GM18526 (cell line): ENCODE results near the gene PRKCE.

Experiments
- POLR2A ChIP-seq: IDR thresholded peaks from 3 replicates; pipeline ENCODE4 v1.6.1; 2011; ENCODE audit not compliant: insufficient read length; ENCODE audit errors: extremely low read depth

The PRKCE gene

DNA sequence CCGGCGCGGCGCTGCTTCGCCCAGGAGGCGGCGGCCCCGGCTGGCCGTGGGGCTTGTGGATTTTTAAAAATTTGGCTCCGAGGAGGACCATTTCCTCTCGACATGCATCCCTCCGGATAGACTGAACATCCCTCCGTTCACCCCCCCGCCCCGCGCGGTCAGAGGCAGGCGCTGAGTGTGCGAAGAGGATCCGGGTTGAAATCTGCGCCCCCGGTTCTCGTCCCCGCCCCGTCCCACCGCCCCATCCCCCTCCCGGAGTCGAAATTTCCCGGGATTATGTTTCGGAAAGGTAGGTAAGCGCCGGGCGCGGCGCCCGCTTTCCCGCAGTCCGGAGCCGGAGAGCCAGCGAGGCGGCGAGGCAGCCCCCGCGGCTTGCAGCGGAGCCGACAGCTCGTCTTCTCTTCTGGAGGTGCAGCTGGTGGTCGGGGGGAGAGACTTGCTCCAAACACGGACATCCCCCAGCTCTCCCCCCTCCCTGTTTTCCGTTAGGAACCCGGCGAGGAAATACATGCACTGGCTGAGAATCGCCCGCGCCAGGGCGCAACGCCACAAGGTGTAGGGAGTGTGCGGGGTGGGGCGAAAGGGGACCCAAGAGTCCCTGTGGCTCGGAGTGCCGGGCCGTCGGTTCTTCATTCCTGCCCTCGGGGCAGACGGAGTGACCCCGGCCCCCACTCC, at the start of gene PRKCE:
TSS of gene PRKCE (plus strand) at position 261 of the 675 bp plus-strand sequence.
- no peak for TF ChIP-seq POLR2A

DNA sequence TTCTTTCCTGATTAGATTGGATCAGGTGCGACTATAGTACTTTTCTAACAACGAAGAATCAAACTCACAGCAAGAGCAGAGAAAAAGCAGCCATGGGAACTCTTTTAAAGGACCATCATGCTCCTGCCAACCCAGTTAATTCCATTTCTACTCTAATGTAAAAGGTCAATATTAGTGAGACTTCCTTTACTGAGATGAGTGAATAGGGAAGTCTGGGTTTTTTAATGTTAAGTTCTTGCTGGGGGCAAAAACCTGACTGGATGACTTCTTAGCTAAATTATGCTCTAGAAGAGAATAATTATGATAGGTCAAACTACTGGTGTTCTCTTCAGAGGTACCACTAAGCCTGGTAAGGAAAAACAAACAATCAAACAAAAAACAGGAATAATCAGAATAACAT, 48.9 kb upstream of the PRKCE start:
- no peak for TF ChIP-seq POLR2A

DNA sequence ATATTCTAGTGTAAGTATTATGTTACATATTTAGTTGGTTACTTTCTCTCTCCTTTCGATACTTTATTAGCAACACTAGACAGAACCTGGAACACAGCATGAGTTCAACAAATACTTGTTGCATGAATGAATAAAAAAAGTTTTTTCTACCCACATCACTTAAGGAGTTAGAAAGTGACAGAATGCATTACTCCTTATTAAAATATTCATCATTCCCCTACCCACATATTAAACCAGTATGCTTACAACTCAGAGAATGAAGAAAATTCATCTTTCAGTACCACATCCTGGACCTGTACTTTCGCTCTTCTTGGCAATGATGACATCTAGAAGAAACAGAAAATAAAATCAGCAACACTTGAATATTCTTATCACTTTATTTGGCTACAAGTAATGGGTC, 46.4 kb upstream of the PRKCE start:
- TF ChIP-seq POLR2A: no peak

DNA sequence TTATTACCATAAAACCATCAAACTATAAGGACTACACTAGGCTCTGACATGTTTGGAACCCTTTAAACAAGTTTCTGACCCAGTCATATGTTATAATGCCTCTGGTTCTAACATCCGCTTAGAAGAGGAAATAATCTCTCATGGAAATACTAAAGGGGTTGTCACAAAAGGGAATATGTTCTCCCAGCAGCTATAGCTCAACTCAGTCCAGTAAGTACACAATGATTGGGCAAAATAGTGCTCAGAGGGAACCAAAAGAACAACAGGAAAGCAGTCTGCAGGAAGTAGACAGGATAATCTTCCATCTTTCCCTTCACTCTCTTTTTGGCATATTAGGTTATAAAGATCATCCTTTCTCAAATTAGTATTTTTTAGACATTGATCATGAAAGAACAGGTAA, 44.7 kb upstream of the PRKCE start:
- TF ChIP-seq POLR2A: no peak

DNA sequence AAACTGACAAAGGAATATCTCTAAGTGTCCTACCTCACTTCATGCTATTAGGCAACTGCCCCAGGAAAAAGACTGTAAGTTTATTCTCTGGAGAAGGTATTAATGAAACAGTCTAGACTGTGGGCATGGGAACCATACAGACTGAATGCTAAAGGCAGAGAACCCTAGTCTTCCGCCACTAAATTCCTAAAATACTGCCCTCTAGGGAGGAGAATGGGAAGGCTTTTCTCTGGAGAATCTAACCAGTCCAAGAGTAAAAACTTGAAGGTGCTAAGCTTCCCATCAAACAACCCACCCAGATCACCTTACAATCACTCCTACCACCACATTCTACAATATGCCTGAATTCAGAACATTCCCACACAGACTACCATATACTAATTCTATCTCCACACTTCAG, 43.8 kb upstream of the PRKCE start:
- no peak for TF ChIP-seq POLR2A

DNA sequence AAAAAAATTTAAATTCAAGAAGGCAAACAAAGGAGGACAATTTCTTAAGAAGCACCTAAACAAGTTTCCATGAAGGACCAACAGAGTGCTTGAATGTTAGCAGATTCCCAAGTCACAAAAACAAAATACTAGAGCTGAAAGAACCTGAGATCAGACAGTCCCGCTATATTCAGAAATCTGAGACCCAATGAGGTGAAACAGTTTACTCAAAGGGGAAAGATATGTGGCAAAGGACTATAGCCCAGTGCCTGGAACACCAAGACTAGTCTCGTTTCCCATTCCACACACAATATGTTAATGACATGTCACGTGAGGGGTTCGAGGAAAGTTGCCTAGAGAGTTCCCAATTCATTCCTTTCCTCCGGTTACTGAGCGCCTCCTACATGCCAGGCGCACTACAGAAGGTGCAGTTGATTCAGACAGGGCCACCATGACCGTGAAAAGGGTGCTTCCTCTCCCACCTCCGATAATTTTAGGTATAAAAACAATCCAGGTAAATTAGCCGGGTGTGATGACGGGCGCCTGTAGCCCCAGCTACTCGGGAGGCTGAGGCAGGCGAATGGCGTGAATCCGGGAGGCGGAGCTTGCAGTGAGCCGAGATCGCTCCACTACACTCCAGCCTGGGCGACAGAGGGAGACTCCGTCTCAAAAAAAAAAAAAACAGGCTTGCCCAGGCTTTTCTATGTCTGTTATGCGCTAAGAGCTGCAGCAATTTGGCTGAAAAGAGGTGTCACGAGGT, 41.0 kb upstream of the PRKCE start:
- peak; percentile 33 for TF ChIP-seq POLR2A

DNA sequence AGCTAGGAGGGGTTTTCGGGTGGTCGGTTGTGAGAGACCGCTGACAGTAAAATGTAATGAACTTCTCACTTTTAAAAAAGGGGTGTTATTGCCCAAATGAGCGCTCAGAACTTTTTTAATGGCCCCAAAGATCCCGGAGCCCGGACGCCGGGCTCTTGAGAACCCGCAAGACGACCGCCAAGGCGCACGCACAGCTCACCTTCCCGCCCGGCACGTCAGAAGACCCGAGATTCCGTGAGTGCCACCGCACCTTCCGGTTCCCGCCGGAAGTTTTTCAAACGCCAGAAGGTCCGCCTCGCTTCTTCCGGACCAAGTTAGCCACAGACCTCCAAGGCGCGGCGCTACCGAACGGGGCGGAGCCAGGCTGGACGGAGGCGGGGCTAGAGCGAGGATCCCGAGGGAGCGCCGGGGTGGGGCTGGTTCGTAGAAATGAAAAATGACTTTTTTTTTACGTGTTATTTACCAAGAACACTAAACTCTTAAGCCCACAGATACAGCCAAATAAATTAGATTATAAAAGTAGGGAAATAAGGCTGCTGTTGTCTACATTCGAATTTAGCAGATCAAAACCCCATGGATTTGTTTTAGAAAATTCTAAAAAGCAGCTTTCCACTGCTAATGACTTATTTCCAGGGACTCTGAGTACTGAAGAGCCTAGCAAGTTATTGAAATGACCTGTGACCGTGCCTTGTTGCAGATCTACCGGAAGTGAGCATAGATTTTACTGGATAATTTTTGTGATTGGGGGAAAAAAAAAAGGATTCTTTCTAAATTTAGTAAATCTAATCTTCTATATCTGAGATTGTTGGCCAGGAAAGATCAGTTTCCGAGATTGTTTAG, 40.2 kb upstream of the PRKCE start, which contains the start of gene SRBD1:
TSS of gene SRBD1 (minus strand) at position 248 of the 840 bp plus-strand sequence. CDS start 5,826 bp downstream, outside the sequence.
- TF ChIP-seq POLR2A: peak; percentile 87

DNA sequence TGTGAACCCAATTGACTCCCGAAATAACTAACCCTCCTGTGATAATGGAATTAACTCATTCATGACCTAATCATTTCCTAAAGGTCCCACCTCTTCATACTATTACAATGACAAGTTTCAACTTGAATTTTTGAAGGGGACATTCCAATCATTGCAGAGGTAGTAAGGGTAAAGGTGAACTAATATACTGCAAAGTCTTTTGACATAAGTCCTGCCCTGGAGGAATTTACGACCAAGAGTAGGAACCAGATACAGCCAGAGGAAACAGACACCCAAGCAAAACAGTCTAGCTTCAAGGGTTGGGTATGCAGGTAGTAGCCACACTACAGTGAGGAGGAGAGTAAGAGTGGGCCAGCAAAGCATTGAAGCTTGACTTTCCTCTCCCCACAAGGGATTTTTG, 39.2 kb upstream of the PRKCE start:
- no peak for TF ChIP-seq POLR2A

DNA sequence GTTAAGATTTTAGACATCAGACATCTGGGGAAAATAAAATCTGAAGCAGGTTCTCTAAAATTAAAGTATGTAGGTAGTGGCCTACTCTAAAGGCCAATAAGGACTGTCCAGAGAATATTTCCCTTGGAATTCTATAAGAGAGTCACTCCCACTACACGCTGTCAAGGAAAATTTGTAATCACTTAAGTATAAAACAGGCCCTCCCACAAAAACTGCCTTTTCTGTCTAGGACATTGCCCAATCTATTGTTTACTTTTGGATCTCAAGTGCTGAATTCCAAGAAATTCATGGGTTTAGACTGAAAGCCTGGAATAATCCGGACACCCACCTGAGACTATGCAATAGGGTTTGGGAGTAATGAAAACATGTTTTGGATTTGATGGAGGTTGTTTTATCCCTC, 38.7 kb upstream of the PRKCE start:
- no peak for TF ChIP-seq POLR2A

DNA sequence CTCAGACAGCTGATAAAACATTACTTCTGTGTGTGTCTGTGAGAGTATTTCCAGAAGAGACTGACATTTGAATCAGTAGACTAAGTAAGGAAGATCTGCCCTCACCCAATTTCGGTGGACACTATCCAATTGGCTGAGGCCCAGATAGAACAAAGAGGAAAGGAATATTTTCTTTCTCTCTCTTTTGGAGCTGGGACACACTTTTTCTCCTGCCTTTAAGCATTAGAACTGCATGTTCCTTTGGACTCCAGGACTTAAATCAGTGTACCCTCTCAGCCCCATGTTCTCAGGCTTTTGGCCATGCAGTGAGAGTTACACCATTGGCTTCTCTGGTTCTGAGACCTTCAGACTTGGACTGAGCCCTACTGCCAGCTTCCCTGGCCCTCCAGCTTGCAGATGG, 37.1 kb upstream of the PRKCE start:
- TF ChIP-seq POLR2A: no peak

DNA sequence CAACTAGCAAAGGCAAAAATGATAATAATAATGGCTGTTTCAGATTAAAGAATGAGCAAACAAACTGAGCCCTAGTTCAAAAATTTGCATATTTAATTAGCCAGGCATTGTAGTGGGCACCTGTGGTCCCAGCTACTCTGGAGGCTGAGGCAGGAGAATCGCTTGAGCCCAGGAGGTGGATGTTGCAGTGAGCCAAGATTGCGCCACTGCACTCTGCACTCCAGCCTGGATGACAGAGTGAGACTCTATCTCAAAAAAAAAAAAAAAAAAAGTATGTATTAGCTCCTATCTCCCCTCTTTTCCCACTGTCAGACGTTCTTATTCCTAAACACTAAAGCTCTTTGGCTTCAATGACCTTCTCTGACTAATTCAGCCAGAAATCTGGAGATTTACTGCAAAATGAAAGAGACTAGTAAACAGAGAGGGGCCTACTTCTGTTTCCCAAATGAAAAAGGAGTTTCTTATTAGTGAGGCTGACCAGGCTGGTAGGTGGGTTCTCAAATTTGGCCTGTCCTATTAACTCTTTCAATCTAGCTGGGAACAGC, 36.5 kb upstream of the PRKCE start:
- no peak for TF ChIP-seq POLR2A

DNA sequence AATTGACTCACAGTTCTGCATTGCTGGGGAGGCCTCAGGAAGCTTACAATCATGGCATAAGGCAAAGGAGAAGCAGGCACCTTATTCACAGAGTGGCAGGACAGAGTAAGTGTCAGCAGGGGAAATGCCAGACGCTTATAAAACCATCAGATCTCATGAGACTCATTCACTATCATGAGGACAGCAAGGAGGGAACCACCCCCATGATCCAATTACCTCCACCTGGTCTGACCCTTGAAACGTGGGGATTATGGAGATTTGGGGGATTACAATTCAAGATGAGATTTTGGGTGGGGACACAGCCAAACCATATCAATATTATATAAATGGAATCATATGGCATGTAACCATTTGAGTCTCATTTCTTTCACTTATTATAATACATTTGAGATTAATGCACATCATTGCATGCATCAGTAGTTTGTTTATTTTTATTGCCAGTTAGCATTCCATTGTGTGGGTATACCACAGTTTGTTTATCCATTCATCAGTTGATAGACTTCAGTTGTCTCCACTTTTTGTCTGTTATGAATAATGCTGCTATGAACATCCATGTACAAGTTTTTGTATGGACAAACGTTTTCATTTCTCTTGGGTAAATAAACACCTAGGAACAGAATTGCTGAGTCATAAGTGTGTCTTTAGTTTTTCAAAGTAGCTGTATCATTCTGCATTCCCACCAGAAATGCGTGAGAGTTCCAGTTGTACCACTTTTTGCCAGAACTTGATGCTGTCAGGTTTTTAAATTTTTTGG, 34.6 kb upstream of the PRKCE start:
- no peak for TF ChIP-seq POLR2A

DNA sequence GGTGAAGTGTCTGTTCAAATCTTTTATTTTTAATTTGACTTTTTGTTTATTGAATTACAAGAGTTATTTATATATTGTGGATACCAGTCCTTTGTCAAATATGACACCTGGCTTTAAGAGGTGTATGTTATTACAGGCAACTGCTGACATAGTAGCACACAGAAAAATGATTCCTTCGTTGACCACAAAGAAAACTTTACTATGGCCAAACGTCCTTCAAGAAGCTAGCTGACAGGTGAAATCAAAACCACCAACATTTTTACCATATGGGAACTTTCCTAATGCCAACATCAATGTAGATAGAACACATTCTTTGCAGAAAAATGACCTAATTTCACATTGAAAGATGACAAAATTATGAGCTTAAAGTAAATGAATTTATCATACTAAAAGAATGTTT, 34.0 kb upstream of the PRKCE start:
- TF ChIP-seq POLR2A: no peak

DNA sequence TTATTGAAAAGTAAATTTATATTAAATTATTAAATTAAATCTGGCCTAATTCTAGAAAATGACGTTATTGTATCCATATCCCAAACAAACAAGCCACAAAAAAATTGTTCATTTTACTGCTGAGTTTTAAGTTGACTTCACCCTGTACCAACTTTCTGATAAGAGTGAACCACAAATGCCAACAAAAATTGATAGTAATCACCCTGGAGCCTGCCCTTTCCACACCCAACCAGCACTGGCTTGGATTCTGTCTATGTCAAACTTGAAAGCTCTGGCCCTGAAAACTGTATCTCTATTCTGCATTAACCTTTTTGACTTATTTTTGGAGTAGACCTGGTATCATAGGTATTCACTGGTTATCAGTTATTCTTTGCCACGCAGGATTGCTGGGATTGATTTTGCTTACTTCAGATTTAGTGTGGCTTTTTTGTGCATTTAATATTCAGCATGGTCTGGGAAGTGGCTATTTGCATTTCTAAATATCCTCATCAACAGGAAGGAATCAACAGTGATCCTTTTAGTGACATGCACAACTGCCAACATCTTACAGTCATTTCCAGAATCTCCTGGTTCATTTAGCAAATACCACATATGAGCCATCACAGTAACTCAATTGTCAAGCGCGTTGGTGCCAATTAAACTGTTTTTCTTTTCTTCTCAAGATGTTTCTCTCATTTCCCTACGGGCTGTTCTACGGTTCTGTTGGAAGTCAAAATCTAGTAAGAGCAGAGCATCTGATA, 29.0 kb upstream of the PRKCE start:
- no peak for TF ChIP-seq POLR2A
